Measurements from ENCODE around the gene ZNF107. TPM values are rescaled to one million over a fixed set of nuclear protein-coding genes. Genes with fewer than 3 reads are reported as not detected.

The ZNF107 gene
- total and polyA plus RNA-seq, 2 donors (not counting 3 experiments of a cell fraction or from before 2014, with no cell fraction given), result 0.77 to 5.8 TPM

- H3K9me1 ChIP-seq (replicated peaks; ENCODE audit: control insufficient read depth, extremely low read depth, insufficient read depth, low read length), result no peaks in the 10 kb centered on the region
- H3K79me2 ChIP-seq (ENCODE audit: control insufficient read depth, insufficient read depth, low read length), result no peaks in the 10 kb centered on the region
- H3K4me3 ChIP-seq (replicated peaks in 1 of 3; ENCODE audit: insufficient read depth in 1 of 3, low read depth in 1 of 3, low read length in 3 of 3), result no peak overlapping the region
- dilution Hi-C loops (cut with MboI; ENCODE audit: extremely low pct_ligation_motif_present, low sequenced_read_pairs), result no loop called here
- no peak overlapping the region for H3K4me2 ChIP-seq (ENCODE audit: insufficient read depth, low read length)
- ChIA-PET CTCF (no interaction called here), POLR2A (interaction anchor here (0.5 kb wide), 1 partner anchor 97 kb away, joined by 3 read pairs; no protein-coding TSS in a partner anchor)
- H4K20me1 ChIP-seq (replicated peaks; ENCODE audit: control insufficient read depth, extremely low read depth, insufficient read depth, low read length), result no peaks in the 10 kb centered on the region
- no TSS peak for BruUV-seq (replicated peaks)
- FAIRE-seq (no peak), DNase-seq (ENCODE audit: low read depth, low spot score) (no peak)
- no peak overlapping the region for H3K27ac ChIP-seq (ENCODE audit: insufficient read depth, low read depth, low read length)
- no peak overlapping the region for H2AFZ ChIP-seq (ENCODE audit: low read depth, low read length)
- no peaks in the 10 kb centered on the region for H3K9me3 ChIP-seq (replicated peaks; ENCODE audit: control insufficient read depth, insufficient read depth, low read length)
- no peaks in the 10 kb centered on the region for H3K27me3 ChIP-seq (ENCODE audit: control insufficient read depth in 2 of 2, insufficient read depth in 2 of 2, low read length in 2 of 2)
- H3K9ac ChIP-seq (replicated peaks; ENCODE audit: extremely low read depth, insufficient read depth, low read length), result no peak overlapping the region
- no peaks in the 10 kb centered on the region for H3K36me3 ChIP-seq (ENCODE audit: control insufficient read depth in 2 of 2, extremely low read depth in 1 of 2, insufficient read depth in 2 of 2, low read length in 2 of 2)
- intact Hi-C loops (cut with micrococcal nuclease), result no loop called here
- TF ChIP-seq POLR2AphosphoS5 (IDR thresholded peaks at IDR 0.05; ENCODE audit: insufficient read depth, low read depth, low read length), result no peak
- no peak for TF ChIP-seq JUN (IDR thresholded peaks at IDR 0.05; ENCODE audit: borderline replicate concordance, insufficient read depth, insufficient read length, low read depth)
- no peak for TF ChIP-seq EZH2 (IDR thresholded peaks at IDR 0.05; ENCODE audit: borderline replicate concordance, low read depth, low read length, severe bottlenecking)
- TF ChIP-seq MYC (IDR thresholded peaks at IDR 0.05; ENCODE audit: low read depth, low read length), result no peak
- TF ChIP-seq, protein P1, sequence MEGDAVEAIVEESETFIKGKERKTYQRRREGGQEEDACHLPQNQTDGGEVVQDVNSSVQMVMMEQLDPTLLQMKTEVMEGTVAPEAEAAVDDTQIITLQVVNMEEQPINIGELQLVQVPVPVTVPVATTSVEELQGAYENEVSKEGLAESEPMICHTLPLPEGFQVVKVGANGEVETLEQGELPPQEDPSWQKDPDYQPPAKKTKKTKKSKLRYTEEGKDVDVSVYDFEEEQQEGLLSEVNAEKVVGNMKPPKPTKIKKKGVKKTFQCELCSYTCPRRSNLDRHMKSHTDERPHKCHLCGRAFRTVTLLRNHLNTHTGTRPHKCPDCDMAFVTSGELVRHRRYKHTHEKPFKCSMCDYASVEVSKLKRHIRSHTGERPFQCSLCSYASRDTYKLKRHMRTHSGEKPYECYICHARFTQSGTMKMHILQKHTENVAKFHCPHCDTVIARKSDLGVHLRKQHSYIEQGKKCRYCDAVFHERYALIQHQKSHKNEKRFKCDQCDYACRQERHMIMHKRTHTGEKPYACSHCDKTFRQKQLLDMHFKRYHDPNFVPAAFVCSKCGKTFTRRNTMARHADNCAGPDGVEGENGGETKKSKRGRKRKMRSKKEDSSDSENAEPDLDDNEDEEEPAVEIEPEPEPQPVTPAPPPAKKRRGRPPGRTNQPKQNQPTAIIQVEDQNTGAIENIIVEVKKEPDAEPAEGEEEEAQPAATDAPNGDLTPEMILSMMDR (IDR thresholded peaks at IDR 0.05; ENCODE audit: extremely low read depth in 1 of 2, insufficient read depth in 1 of 2, low read depth in 1 of 2, low read length in 2 of 2), result no peak
- TF ChIP-seq, protein P2, sequence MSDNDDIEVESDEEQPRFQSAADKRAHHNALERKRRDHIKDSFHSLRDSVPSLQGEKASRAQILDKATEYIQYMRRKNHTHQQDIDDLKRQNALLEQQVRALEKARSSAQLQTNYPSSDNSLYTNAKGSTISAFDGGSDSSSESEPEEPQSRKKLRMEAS (IDR thresholded peaks at IDR 0.05; ENCODE audit: insufficient read depth, insufficient read length), result no peak
- TF ChIP-seq GATA2 (IDR thresholded peaks at IDR 0.05; ENCODE audit: insufficient read depth, insufficient read length, low read depth, low read length), result no peak
- no peaks in the 10 kb centered on the region for H3K4me1 ChIP-seq (ENCODE audit: control insufficient read depth, extremely low read depth, insufficient read depth, low read length)
Observed at GRCh38 chr7:64655811-64656210, 10.1 kb upstream of the ZNF107 start.
